ENCODE measurements around the gene ABR.

ABR gene

DNA sequence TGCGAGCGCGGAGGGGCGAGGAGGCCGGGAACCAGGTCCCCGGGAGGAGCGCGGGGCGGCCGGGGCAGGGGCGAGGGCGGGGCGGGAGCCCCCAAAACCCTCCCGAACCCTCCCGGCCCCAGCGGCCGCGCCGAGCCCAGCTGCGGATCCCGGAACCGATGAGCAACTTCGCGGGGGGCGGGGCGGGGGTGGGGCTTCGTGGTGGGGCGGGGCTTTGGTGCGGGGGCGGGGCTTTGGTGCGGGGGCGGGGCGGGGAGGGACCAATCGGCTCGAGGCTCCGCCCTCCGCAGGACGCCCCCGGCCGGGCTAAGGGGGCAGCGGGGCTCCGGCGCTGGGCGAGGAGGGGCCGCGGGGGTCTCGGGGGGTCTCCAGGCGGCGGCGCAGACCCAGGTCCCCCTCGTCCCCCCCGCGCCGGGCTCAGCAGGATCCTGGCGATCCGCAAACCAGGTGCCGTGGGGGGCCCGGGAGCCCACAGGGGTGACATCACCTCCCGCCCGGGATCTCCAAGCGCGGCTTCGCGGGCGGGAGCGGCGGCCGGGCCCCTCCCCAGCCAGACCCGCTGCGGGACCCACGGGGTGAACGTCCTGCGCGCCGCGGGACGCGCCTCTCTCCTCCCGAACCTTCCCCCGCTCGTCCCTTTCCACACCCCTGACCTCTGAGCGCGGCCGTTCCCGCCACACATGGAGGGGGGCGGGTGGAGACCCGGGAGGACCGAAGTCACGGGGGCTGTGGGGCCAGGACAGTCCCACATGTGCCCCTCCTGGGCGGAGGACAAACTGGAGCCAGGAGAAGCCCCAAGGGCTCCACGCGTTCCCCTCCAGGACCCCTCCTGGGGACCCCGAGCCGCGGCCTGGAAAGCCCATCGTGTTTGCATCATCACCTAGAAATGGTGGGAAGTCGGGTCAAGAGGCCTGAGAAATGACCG is at the start of gene ABR:
Gene ABR, minus strand, starts transcription at position 164 of the 925 bp plus-strand sequence. CDS start 254 bp downstream, outside the sequence.
- TF ChIP-seq, protein P1, sequence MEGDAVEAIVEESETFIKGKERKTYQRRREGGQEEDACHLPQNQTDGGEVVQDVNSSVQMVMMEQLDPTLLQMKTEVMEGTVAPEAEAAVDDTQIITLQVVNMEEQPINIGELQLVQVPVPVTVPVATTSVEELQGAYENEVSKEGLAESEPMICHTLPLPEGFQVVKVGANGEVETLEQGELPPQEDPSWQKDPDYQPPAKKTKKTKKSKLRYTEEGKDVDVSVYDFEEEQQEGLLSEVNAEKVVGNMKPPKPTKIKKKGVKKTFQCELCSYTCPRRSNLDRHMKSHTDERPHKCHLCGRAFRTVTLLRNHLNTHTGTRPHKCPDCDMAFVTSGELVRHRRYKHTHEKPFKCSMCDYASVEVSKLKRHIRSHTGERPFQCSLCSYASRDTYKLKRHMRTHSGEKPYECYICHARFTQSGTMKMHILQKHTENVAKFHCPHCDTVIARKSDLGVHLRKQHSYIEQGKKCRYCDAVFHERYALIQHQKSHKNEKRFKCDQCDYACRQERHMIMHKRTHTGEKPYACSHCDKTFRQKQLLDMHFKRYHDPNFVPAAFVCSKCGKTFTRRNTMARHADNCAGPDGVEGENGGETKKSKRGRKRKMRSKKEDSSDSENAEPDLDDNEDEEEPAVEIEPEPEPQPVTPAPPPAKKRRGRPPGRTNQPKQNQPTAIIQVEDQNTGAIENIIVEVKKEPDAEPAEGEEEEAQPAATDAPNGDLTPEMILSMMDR (IDR thresholded peaks at IDR 0.05; ENCODE audit: low read depth, low read length), result no peak
- no peak for DNase-seq (ENCODE audit: extremely low read depth, low read depth)

DNA sequence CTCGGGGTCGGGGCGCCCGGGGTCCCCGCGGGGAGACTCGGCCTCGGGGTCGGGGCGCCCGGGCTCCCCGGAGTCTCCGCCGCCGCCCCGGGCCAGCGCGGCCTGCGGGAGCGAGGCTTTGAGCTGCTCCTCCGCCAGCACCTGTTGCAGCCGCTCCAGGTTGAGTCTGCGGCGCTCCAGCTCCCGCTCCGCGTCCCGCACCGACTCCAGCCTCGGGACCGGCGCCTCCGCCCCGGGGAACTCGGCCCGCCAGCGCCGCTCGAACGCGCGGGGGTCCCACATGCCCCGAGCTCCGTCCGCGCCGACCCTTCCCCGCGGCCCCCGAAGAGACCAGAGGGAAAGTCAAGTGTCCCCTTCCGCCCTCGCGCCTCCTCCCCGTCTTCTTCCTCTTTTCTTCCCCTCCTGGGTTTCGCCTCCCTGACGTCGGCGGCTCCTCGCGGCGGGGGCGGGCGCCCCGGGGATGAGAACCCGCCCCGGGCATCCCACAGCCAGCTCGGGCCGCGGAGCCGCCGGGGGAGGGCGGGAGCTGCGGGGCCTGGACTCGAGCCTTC is 49.6 kb upstream of the ABR start:
- DNase-seq (ENCODE audit: extremely low read depth, low read depth), result no peak

DNA sequence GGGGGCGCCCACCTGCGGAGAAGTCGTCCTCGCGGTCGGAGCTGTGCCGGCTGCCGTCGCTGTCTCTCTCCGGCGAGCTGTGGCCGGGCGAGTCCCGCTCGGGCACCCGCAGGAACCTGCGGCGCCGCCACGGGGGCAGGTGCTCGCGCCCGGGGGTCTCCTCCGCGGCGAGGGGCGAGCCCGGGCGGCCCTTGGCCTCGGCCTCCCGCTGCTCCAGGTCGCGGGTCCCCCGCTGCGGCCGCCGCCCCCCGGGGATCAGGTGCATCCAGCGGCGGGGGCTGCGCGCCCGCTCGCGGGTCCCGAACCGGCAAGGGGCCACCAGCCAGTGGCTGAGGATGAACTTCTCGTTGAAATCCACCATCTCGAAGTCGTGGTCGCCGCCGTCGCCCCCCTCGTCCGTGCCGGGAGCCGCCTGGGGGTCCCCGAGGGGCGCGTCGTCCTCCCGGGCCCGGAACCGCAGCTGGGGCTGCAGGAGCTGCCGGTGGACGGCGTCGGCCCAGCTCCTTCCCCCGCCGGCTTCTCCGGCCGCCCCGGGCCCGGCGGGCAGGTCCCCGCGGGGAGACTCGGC is 49.1 kb upstream of the ABR start:
- no peak for DNase-seq (ENCODE audit: extremely low read depth, low read depth)
- TF ChIP-seq, protein P1 (IDR thresholded peaks at IDR 0.05; ENCODE audit: low read depth, low read length), result no peak

More for the DNA sequence above, 49.6 kb upstream of the ABR start:
- TF ChIP-seq, protein P1 (IDR thresholded peaks at IDR 0.05; ENCODE audit: low read depth, low read length), result no peak

DNA sequence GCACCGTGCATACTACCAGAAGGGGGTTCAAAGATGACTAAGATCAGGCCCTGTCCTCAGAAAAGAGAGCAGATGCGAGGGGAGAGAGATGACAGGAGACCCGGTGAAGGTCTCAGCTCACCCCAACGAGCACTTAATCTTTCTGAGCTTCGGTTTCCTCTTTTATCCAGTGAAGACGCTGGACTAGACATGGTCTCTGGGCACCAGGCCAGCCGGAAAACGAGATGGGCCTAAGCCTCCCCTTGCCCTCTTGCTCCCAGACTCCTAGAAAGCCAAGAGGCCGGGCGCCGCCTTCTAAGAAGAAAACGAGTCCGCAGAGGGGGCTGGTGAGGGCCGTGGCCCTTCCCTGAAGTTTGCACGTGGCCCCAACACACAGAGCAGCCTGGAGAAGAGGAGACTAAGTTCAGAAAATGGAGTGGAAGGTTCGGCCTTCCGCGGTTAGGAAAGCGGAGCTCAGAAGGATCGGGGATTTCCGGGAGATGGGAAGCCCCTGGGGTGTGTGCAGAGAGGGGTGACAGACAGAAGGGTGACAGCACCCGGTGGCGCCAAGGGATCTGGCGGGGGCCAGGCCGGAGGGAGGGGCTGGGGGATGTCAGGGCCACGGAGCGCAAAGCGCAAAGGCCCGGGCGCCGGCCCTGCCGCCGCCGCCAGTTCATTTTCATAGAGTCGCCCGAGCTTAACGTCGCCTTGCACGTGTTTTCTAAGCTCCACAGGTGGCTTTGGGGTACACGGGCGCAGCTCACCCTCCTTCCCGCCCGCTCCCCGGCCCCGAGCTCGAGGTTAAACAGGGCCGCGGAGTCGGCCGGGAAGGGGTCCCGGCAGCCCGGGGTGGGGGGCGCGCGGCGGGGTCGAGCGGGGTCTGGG is 48.4 kb upstream of the ABR start:
- TF ChIP-seq, protein P1 (IDR thresholded peaks at IDR 0.05; ENCODE audit: low read depth, low read length), result no peak
- no peak for DNase-seq (ENCODE audit: extremely low read depth, low read depth)

DNA sequence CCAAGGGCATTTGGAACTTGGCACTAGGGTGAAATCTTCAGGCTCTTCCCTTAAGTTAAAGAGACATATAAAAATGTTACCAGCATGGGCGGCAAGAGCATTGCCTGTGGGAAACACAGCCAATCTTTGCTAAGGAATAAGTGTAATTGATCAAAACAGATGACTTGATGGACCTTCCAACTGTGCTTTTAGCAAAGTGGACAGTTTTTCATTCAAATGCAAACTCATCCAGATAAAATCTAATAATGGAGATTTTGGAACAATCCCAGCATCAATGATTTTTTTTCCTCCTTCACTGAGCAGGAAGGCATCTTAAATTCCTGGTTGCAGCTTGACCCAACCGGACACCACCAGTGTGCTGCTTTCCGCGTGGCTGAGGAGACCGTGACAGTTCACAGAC is 47.6 kb upstream of the ABR start:
- no peak for DNase-seq (ENCODE audit: extremely low read depth, low read depth)
- TF ChIP-seq, protein P1 (IDR thresholded peaks at IDR 0.05; ENCODE audit: low read depth, low read length), result no peak

DNA sequence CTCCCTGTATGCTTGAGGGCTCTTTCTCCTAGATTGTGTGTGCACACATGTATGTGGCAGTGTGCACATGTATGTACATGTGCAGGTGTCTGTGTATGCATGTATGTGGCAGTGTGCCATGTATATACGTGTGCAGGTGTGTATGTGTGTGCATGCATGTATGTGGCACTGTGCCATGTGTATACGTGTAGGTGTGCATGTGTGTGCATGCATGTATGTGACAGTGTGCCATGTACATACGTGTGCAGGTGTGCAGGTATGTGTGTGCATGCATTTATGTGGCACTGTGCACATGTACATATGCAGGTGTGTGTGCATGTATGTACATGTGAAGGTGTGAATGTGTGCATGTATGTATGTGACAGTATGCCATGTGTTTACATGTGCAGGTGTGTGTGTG is 46.5 kb upstream of the ABR start:
- no peak for DNase-seq (ENCODE audit: extremely low read depth, low read depth)
- TF ChIP-seq, protein P1 (IDR thresholded peaks at IDR 0.05; ENCODE audit: low read depth, low read length), result no peak
